Measurements from ENCODE around the gene RGSL1.

Gene RGSL1

GRCh38 chr1:182569939-182570610 lies 120.1 kb downstream of the RGSL1 start:
- no peak for DNase-seq (ENCODE audit: low spot score)
- in situ Hi-C loops (cut with MboI; ENCODE audit: low sequenced_read_pairs, unreplicated experiment) = no loop called here

GRCh38 chr1:182570611-182570970 lies 120.6 kb downstream of the RGSL1 start:
- no peak for TF ChIP-seq CTCF (IDR thresholded peaks at IDR 0.05; ENCODE audit: borderline replicate concordance, control extremely low read depth, extremely low read depth, insufficient read depth, missing control alignments)
- DNase-seq (ENCODE audit: low spot score) = peak; percentile 16
- in situ Hi-C loops (cut with MboI; ENCODE audit: low sequenced_read_pairs, unreplicated experiment) = no loop called here

More at GRCh38 chr1:182569939-182570610, 120.1 kb downstream of the RGSL1 start:
- no peak for TF ChIP-seq CTCF (IDR thresholded peaks at IDR 0.05; ENCODE audit: borderline replicate concordance, control extremely low read depth, extremely low read depth, insufficient read depth, missing control alignments)

- TF ChIP-seq CTCF (IDR thresholded peaks at IDR 0.05; ENCODE audit: borderline replicate concordance, control extremely low read depth, extremely low read depth, insufficient read depth, missing control alignments) = no peak
- in situ Hi-C loops (cut with MboI; ENCODE audit: low sequenced_read_pairs, unreplicated experiment) = no loop called here
These were observed 124.2 kb downstream of the RGSL1 start for GRCh38 chr1:182574156-182574555.

GRCh38 chr1:182575540-182576149 lies 125.7 kb downstream of the RGSL1 start:
- DNase-seq (ENCODE audit: low spot score) = no peak
- in situ Hi-C loops (cut with MboI; ENCODE audit: low sequenced_read_pairs, unreplicated experiment) = loop anchor here (25.0 kb wide), 1 partner anchor 488 kb away; no protein-coding TSS in a partner anchor
- no peak for TF ChIP-seq CTCF (IDR thresholded peaks at IDR 0.05; ENCODE audit: borderline replicate concordance, control extremely low read depth, extremely low read depth, insufficient read depth, missing control alignments)

More at GRCh38 chr1:182574156-182574555, 124.2 kb downstream of the RGSL1 start:
- no peak for DNase-seq (ENCODE audit: low spot score)

GRCh38 chr1:182580736-182581135 lies 130.8 kb downstream of the RGSL1 start:
- no peak for TF ChIP-seq CTCF (IDR thresholded peaks at IDR 0.05; ENCODE audit: borderline replicate concordance, control extremely low read depth, extremely low read depth, insufficient read depth, missing control alignments)
- in situ Hi-C loops (cut with MboI; ENCODE audit: low sequenced_read_pairs, unreplicated experiment) = loop anchor here (25.0 kb wide), 1 partner anchor 493 kb away; no protein-coding TSS in a partner anchor

GRCh38 chr1:182584746-182585145 lies 134.8 kb downstream of the RGSL1 start:
- in situ Hi-C loops (cut with MboI; ENCODE audit: low sequenced_read_pairs, unreplicated experiment) = loop anchor here (5.0 to 25.0 kb wide), 2 partner anchors 137 to 497 kb away; no protein-coding TSS in a partner anchor
- DNase-seq (ENCODE audit: low spot score) = no peak
- TF ChIP-seq CTCF (IDR thresholded peaks at IDR 0.05; ENCODE audit: borderline replicate concordance, control extremely low read depth, extremely low read depth, insufficient read depth, missing control alignments) = no peak

More at GRCh38 chr1:182580736-182581135, 130.8 kb downstream of the RGSL1 start:
- no peak for DNase-seq (ENCODE audit: low spot score)

Data from GM13976 (cell line).